ENCODE measurements around the gene CPNE2.

CPNE2 gene

GRCh38 chr16:57113042-57113453, 20.7 kb downstream of the CPNE2 start:
- no peaks in the 10 kb centered on the region for H3K9me2 ChIP-seq (ENCODE audit: low read depth, low read length)
- no peak overlapping the region for H3K4me2 ChIP-seq (ENCODE audit: low read length)
- H3K79me2 ChIP-seq (ENCODE audit: insufficient read depth, low read length) = no peaks in the 10 kb centered on the region
- no peak for TF ChIP-seq EZH2 (IDR thresholded peaks at IDR 0.05; ENCODE audit: borderline replicate concordance, low read length)
- TF ChIP-seq CTCF (IDR thresholded peaks at IDR 0.05; ENCODE audit: low read length) = no peak
- H3K36me3 ChIP-seq (ENCODE audit: insufficient read depth, low read length) = no peaks in the 10 kb centered on the region
- H3K4me1 ChIP-seq (ENCODE audit: insufficient read depth, low read length, severe bottlenecking) = no peaks in the 10 kb centered on the region
- 0 out of 2 replicates have a peak, but pooled peaks cover 7% of the 10 kb centered on the region for H3K27me3 ChIP-seq (ENCODE audit: insufficient read depth, low read length)
- H2AFZ ChIP-seq (ENCODE audit: low read length) = no peak overlapping the region
- H3F3A ChIP-seq (ENCODE audit: insufficient read depth, low read length) = no peaks in the 10 kb centered on the region
- H3K27ac ChIP-seq (ENCODE audit: low read depth, low read length, poor library complexity, severe bottlenecking) = no peak overlapping the region
- H3K9ac ChIP-seq (ENCODE audit: low read length) = no peak overlapping the region
- no peaks in the 10 kb centered on the region for H4K20me1 ChIP-seq (ENCODE audit: insufficient read depth, low read length)
- no peaks in the 10 kb centered on the region for H3K9me3 ChIP-seq (ENCODE audit: low read length)
- H3K4me3 ChIP-seq (ENCODE audit: low read depth, low read length, poor library complexity, severe bottlenecking) = no peak overlapping the region

- H3K4me1 ChIP-seq (ENCODE audit: insufficient read depth, low read length, severe bottlenecking) = no peaks in the 10 kb centered on the region
- TF ChIP-seq CTCF (IDR thresholded peaks at IDR 0.05; ENCODE audit: low read length) = no peak
- H3K79me2 ChIP-seq (ENCODE audit: insufficient read depth, low read length) = no peaks in the 10 kb centered on the region
- H3K27ac ChIP-seq (ENCODE audit: low read depth, low read length, poor library complexity, severe bottlenecking) = no peak overlapping the region
- H3K4me2 ChIP-seq (ENCODE audit: low read length) = no peak overlapping the region
- H3K36me3 ChIP-seq (ENCODE audit: insufficient read depth, low read length) = no peaks in the 10 kb centered on the region
- H2AFZ ChIP-seq (ENCODE audit: low read length) = no peak overlapping the region
- H3K4me3 ChIP-seq (ENCODE audit: low read depth, low read length, poor library complexity, severe bottlenecking) = no peak overlapping the region
- H3K9me2 ChIP-seq (ENCODE audit: low read depth, low read length) = no peaks in the 10 kb centered on the region
- 0 out of 2 replicates have a peak, but pooled peaks cover 4% of the 10 kb centered on the region for H3K27me3 ChIP-seq (ENCODE audit: insufficient read depth, low read length)
- no peaks in the 10 kb centered on the region for H3K9me3 ChIP-seq (ENCODE audit: low read length)
- no peaks in the 10 kb centered on the region for H4K20me1 ChIP-seq (ENCODE audit: insufficient read depth, low read length)
- no peaks in the 10 kb centered on the region for H3F3A ChIP-seq (ENCODE audit: insufficient read depth, low read length)
- H3K9ac ChIP-seq (ENCODE audit: low read length) = no peak overlapping the region
Measured at GRCh38 chr16:57113664-57114063, 21.3 kb downstream of the CPNE2 start.

DNA sequence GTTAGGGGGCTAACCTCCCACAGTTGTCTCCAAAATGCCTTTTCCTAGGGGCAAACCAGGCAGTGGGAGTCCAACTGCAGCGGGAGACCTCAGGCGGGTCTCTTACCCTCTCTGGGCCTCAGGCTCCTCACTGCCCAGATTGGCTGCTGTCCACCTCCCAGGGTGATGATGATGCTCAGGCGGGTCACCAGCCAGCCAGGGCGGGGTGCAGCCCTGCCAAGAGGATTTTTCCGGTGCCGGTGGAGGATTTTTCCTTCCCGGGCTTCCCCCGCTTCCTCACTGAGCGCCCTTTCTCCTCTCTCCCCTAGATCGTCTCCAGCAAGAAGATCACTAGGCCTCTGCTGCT, 22.8 kb downstream of the CPNE2 start:
- Histone ChIP-seq H3K27me3 (ENCODE audit: insufficient read depth, low read length) (0 out of 2 replicates have a peak, but pooled peaks cover 4% of the 10 kb centered on the region), H3K9ac (ENCODE audit: low read length) (no peak overlapping the region), H3K4me3 (ENCODE audit: low read depth, low read length, poor library complexity, severe bottlenecking) (no peak overlapping the region), H3K36me3 (ENCODE audit: insufficient read depth, low read length) (no peaks in the 10 kb centered on the region), H2AFZ (ENCODE audit: low read length) (no peak overlapping the region), H3K4me2 (ENCODE audit: low read length) (no peak overlapping the region), H3F3A (ENCODE audit: insufficient read depth, low read length) (no peaks in the 10 kb centered on the region), H4K20me1 (ENCODE audit: insufficient read depth, low read length) (no peaks in the 10 kb centered on the region), H3K27ac (ENCODE audit: low read depth, low read length, poor library complexity, severe bottlenecking) (no peak overlapping the region), H3K9me2 (ENCODE audit: low read depth, low read length) (no peaks in the 10 kb centered on the region), H3K4me1 (ENCODE audit: insufficient read depth, low read length, severe bottlenecking) (no peaks in the 10 kb centered on the region), H3K79me2 (ENCODE audit: insufficient read depth, low read length) (no peaks in the 10 kb centered on the region), H3K9me3 (ENCODE audit: low read length) (no peaks in the 10 kb centered on the region)
- no peak for TF ChIP-seq CTCF (IDR thresholded peaks at IDR 0.05; ENCODE audit: low read length)
- no peak for TF ChIP-seq EZH2 (IDR thresholded peaks at IDR 0.05; ENCODE audit: borderline replicate concordance, low read length)

Data from OCI-LY1 (cell line).